Heart left ventricle (tissue), 16 donors: ENCODE results near the gene COA1. TPM values are rescaled to one million over a fixed set of nuclear protein-coding genes. Genes with fewer than 3 reads are reported as not detected.

Experiments used
- ATAC-seq, 4 donors: fragments of 200-7000 bp; cut with Tn5 transposase; one replicate each; pipeline ENCODE4 v1.9.1; 2020 to 2022; ENCODE audit warnings: moderate library complexity in 4 of 4, mild to moderate bottlenecking in 3 of 4, moderate number of reproducible peaks in 1 of 4
- DNase-seq, 5 donors: peaks; one replicate each; pipeline ENCODE4 v3.0.0-alpha.2; 2020
- H3K27ac ChIP-seq, 12 donors: fragments of 200-600 bp; sonication (generic) in 4 of 12; one replicate each; pipeline versions ENCODE4 v1.5.0 to v1.8.0; 2016 to 2022; ENCODE audit warnings: mild to moderate bottlenecking in 2 of 12
- H3K27me3 ChIP-seq, 9 donors: fragments of 200-600 bp; sonication (generic) in 2 of 9; one replicate each; pipeline versions ENCODE4 v1.5.1 to v1.8.0; 2016 to 2022; ENCODE audit warnings: mild to moderate bottlenecking in 3 of 9
- H3K36me3 ChIP-seq, 9 donors: fragments of 200-600 bp; sonication (generic) in 2 of 9; one replicate each; pipeline versions ENCODE4 v1.5.0 to v1.8.0; 2018 to 2022; ENCODE audit warnings: mild to moderate bottlenecking in 2 of 9
- H3K4me1 ChIP-seq, 12 donors: fragments of 200-600 bp; sonication (generic) in 4 of 12; one replicate each; pipeline versions ENCODE4 v1.5.0 to v1.8.0; 2016 to 2022; ENCODE audit warnings: mild to moderate bottlenecking in 3 of 12
- H3K4me3 ChIP-seq, 12 donors: fragments of 200-600 bp; sonication (generic) in 4 of 12; one replicate each; pipeline versions ENCODE4 v1.5.0 to v1.8.0; 2017 to 2022; ENCODE audit warnings: mild to moderate bottlenecking in 9 of 12, moderate library complexity in 4 of 12
- H3K9me3 ChIP-seq, 12 donors: fragments of 200-600 bp; sonication (generic) in 4 of 12; one replicate each; pipeline versions ENCODE4 v1.5.0 to v1.8.0; 2016 to 2022; ENCODE audit warnings: mild to moderate bottlenecking in 1 of 12
- POLR2A ChIP-seq, 2 donors: fragments of 450-650 bp; IDR thresholded peaks; one replicate each; pipeline ENCODE4 v1.6.1; 2017; ENCODE audit warnings: antibody characterized with exemption in 2 of 2, mild to moderate bottlenecking in 2 of 2, moderate library complexity in 2 of 2
- WGBS, 4 donors: extraction: QIAGEN DNeasy Blood & Tissue Kit in 2 of 4; methylation state at CpG; one replicate each; pipeline versions ENCODE4 v1.1.5 to v1.1.7; 2013 to 2018; 5-methylcytosine and 5-hydroxymethylcytosine counted together
- intact Hi-C, 10 donors: fragments of 100-400 bp; cut with DNase I; formaldehyde crosslinking; loops; one replicate each; pipeline versions ENCODE4 v1.11.1 to v1.14.2; 2022
- polyA plus RNA-seq, 2 donors: library from polyadenylated mRNA; stranded (reverse); fragments of 200-250 nt; gene quantifications; one replicate each; pipeline ENCODE4 v1.2.3, GENCODE V29; 2013
- total RNA-seq, 9 donors: library from RNA; depleted of rRNA in 2 of 9; stranded (reverse); fragments of >200 nt in 2 of 9; fragmentation: NEBNext Ultra II Directional in 3 of 9; extraction: Animal tissue kit (Norgen Biotek cat#: 25700) in 3 of 9; gene quantifications; one replicate each; pipeline versions ENCODE4 v1.1.0 to v1.2.4, GENCODE V29; 2016 to 2023
- TF ChIP-seq, protein P1 (sequence below), 12 donors: fragments of 200-600 bp; sonication (generic) in 4 of 12; IDR thresholded peaks; one replicate each; pipeline versions ENCODE4 v1.5.0 to v1.8.0; 2018 to 2022; ENCODE audit warnings: antibody characterized with exemption in 12 of 12, mild to moderate bottlenecking in 5 of 12
- donor health status: ischemic (EF 13 %, LVEDD 7.1; RV severe dilation, severe dysfunction).
- donor health status: healthy with polysubstance abuse.
- donor health status: DM: no; HTN: yes; CAD: no.
- donor health status: DM: no; HTN: no; CAD: no.
- donor health status: ischemic (EF 25% LVEDD 6.9; RV normal size, moderate dysfunction).
- donor health status: ischemic (EF 25% LVEDD 5.7; RV mildly dilated, moderate dysfunction).
- donor health status: healthy.
- donor health status: DM: yes; HTN: yes; CAD: no.
- donor health status: ischemic (EF 35%, LVEDD 5.7; RV mildly dilated, moderate dysfunction).
- donor health status: nonischemic (EF 11% LVEDD 7.7; RV severe dilation, severe dysfunction).
- donor health status: DM: yes; HTN: yes; CAD: no.
- donor health status: PGD.
- donor health status: ischemic (EF 29% LVEDD 5.4; RV normal size, mild dysfunction).
- donor health status: nonischemic (EF 23%, LVEDD 6.1; RV moderate dilation, normal function).

The COA1 gene
- total and polyA plus RNA-seq, 11 donors: 57.5 to 81.2 (median 68.6) TPM

- intact Hi-C loops: no loop called here
- ATAC-seq (no peak), DNase-seq (no peak)
- Histone ChIP-seq H3K27me3 (no peaks in the 10 kb centered on the region), H3K4me3 (no peak overlapping the region), H3K4me1 (peaks cover 0 to 84% (median 9%) of the 10 kb centered on the region in 12 donors), H3K27ac (peak overlapping the region in 1 of 12 donors; percentile 71), H3K36me3 (no peaks in the 10 kb centered on the region), H3K9me3 (no peaks in the 10 kb centered on the region)
- 96% methylated on average over 5 of the region's 5 CpGs for WGBS, 4 donors
- no peak for TF ChIP-seq POLR2A (IDR thresholded peaks at IDR 0.05)
Observed at GRCh38 chr7:43760861-43761260, 31.5 kb upstream of the COA1 start.

GRCh38 chr7:43758822-43759683 lies 29.7 kb upstream of the COA1 start:
- ATAC-seq: peak; percentile 50 to 89 (median 74)
- 7 to 21% (median 7%) methylated on average over 18 to 56 of the region's 56 CpGs for WGBS, 4 donors

DNA sequence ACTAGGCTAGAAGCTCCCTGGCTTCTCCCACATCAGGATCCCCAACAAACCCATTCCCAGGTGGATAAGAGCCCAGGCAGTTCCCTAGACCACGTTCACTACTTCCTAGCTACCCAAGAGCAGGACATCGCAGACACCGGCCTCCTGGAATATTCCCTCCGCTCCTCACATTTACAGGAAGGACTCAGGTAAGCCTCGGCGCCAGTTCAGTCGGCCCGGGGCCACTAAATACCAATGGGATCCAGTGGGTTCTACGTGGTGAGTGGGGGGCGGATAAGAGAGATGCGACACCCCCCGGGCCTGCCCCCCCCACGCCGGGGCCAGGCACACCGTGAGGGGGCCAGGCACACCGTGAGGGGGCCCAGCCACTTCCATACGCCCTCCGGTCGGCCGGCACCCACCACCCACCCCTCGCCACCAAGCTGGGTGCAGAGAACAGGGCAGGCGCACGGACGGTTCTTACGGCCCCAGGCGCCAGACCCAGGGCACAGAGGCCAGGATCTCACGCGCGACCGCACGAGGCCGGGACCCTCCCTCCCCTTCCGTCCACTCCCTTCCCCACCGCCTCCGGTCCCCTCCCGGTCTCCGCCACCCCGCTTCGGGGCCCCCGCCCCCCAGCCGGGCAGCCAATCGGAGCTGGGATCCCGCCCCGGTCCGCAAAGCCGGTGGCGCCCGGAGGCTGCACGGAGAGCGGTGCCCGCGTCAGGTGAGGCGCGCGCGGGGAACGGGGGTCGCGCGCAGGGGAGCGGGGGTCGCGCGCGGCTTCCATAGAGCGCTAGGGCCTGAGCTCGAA lies 28.9 kb upstream of the COA1 start, which contains the start of gene BLVRA:
TSS of gene BLVRA (plus strand) at position 652 of the 793 bp plus-strand sequence. CDS start 12,479 bp downstream, outside the sequence.
- Histone ChIP-seq H3K4me1 (peaks cover 0 to 70% (median 9%) of the 10 kb centered on the region in 12 donors), H3K9me3 (no peaks in the 10 kb centered on the region), H3K27me3 (no peaks in the 10 kb centered on the region), H3K27ac (peak within 1 kb of the TSS in 11 of 12 donors; percentile 51 to 82 (median 71)), H3K4me3 (peak within 1 kb of the TSS; percentile 42 to 94 (median 76)), H3K36me3 (no peaks in the 10 kb centered on the region)
- ATAC-seq (peak; percentile 48 to 94 (median 90)), DNase-seq (peak; percentile 79 to 89 (median 80))
- TF ChIP-seq POLR2A (IDR thresholded peaks at IDR 0.05): no peak
- intact Hi-C loops: no loop called here
- 3 to 42% (median 4%) methylated on average over 9 to 67 of the region's 67 CpGs for WGBS, 4 donors

More at GRCh38 chr7:43758822-43759683, 29.7 kb upstream of the COA1 start:
- TF ChIP-seq, protein P1, sequence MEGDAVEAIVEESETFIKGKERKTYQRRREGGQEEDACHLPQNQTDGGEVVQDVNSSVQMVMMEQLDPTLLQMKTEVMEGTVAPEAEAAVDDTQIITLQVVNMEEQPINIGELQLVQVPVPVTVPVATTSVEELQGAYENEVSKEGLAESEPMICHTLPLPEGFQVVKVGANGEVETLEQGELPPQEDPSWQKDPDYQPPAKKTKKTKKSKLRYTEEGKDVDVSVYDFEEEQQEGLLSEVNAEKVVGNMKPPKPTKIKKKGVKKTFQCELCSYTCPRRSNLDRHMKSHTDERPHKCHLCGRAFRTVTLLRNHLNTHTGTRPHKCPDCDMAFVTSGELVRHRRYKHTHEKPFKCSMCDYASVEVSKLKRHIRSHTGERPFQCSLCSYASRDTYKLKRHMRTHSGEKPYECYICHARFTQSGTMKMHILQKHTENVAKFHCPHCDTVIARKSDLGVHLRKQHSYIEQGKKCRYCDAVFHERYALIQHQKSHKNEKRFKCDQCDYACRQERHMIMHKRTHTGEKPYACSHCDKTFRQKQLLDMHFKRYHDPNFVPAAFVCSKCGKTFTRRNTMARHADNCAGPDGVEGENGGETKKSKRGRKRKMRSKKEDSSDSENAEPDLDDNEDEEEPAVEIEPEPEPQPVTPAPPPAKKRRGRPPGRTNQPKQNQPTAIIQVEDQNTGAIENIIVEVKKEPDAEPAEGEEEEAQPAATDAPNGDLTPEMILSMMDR (IDR thresholded peaks at IDR 0.05): peak in 1 of 12 donors; percentile 1
- no peak for TF ChIP-seq POLR2A (IDR thresholded peaks at IDR 0.05)
- Histone ChIP-seq H3K9me3 (no peaks in the 10 kb centered on the region), H3K4me1 (peaks cover 0 to 71% (median 9%) of the 10 kb centered on the region in 12 donors), H3K27ac (peak overlapping the region in 11 of 12 donors; percentile 51 to 82 (median 71)), H3K4me3 (peak overlapping the region; percentile 42 to 94 (median 76)), H3K27me3 (no peaks in the 10 kb centered on the region), H3K36me3 (no peaks in the 10 kb centered on the region)
- intact Hi-C loops: no loop called here
- peak in 4 of 5 donors; percentile 35 to 74 (median 50) for DNase-seq

- Histone ChIP-seq H3K36me3 (no peaks in the 10 kb centered on the region), H3K9me3 (no peaks in the 10 kb centered on the region), H3K4me3 (peak overlapping the region in 1 of 12 donors; percentile 94), H3K27ac (peak overlapping the region in 1 of 12 donors; percentile 82), H3K4me1 (peaks cover 0 to 65% (median 9%) of the 10 kb centered on the region in 12 donors), H3K27me3 (no peaks in the 10 kb centered on the region)
- TF ChIP-seq, protein P1 (IDR thresholded peaks at IDR 0.05): no peak
- no peak for TF ChIP-seq POLR2A (IDR thresholded peaks at IDR 0.05)
- 83 to 92% (median 87%) methylated on average over 2 of the region's 2 CpGs for WGBS, 4 donors
- intact Hi-C loops: loop anchor here in 1 of 10 donors (2.0 kb wide), 1 partner anchor 26 kb away; no protein-coding TSS in a partner anchor
- ATAC-seq: no peak
- DNase-seq: no peak
Observed at GRCh38 chr7:43757073-43757720, 27.9 kb upstream of the COA1 start.
